HCT116 (cell line): ENCODE measurements around the gene ZDHHC4. TPM values are rescaled to one million over a fixed set of nuclear protein-coding genes. Genes with fewer than 3 reads are reported as not detected.

Experiments used
- ATAC-seq: fragments of 200-7000 bp; cut with Tn5 transposase; 2 replicates; pipeline ENCODE4 v1.9.1; 2020; ENCODE audit warnings: mild to moderate bottlenecking, moderate library complexity
- BruUV-seq: library from RNA; stranded (reverse); fragments of 400-500 nt; replicated peaks from 2 replicates; lab custom pipeline; 2021; lab: Mats Ljungman, UMichigan
- CTCF ChIA-PET: fragments of 300-600 bp; sonication (Branson Sonifier 250); formaldehyde crosslinking; loops from one replicate; lab custom pipeline; 2021; ENCODE audit warnings: antibody characterized with exemption; lab: Charles Lee
- POLR2A ChIA-PET: fragments of 300-600, 350-600 bp; sonication (Branson Sonifier 250); formaldehyde crosslinking; loops from one replicate; lab custom pipeline; 2021; ENCODE audit warnings: antibody characterized with exemption; lab: Charles Lee
- RAD21 ChIA-PET, 2 experiments: fragments of 300-600 bp; sonication (Branson Sonifier 250); formaldehyde crosslinking; loops; one replicate each; lab custom pipeline; 2023; ENCODE audit warnings: low total read pairs in 2 of 2; ENCODE audit not compliant: uncharacterized antibody in 2 of 2, unreplicated experiment in 2 of 2, low non-redundant PET in 1 of 2; lab: Charles Lee
- DNase-seq: peaks from one replicate; pipeline ENCODE4 v3.0.0-alpha.2; 2010; ENCODE audit warnings: low read depth, low spot score
- H2AFZ ChIP-seq: fragments of 200-600 bp; shearing (Covaris generic), sonication (generic); 2 replicates; pipeline ENCODE4 v1.6.1; 2017; ENCODE audit warnings: low read depth, mixed run types, mixed read lengths, antibody characterized with exemption, low read length; ENCODE audit not compliant: poor library complexity, severe bottlenecking
- H3K27ac ChIP-seq: 2 replicates; pipeline ENCODE4 v1.5.1; 2012; ENCODE audit warnings: low read depth, low read length
- H3K27me3 ChIP-seq: fragments of 200-600 bp; sonication (generic); 2 replicates; pipeline ENCODE4 v1.6.1; 2016; ENCODE audit warnings: mixed run types, low read length, mixed read lengths; ENCODE audit not compliant: insufficient read depth
- H3K36me3 ChIP-seq, 2 experiments: fragments of 200-500 bp in 1 of 2; fragments of 200-600 bp in 1 of 2; sonication (Bioruptor generic) in 1 of 2; sonication (generic) in 1 of 2; 2 replicates each; pipeline versions ENCODE4 v1.5.1 to v1.6.1; 2014 to 2016; ENCODE audit warnings: low read length in 2 of 2, inconsistent platforms in 1 of 2, mixed read lengths in 1 of 2, mixed run types in 1 of 2; ENCODE audit not compliant: insufficient read depth in 2 of 2, control insufficient read depth in 1 of 2
- H3K4me1 ChIP-seq, 2 experiments: fragments of 200-600 bp in 1 of 2; sonication (generic) in 1 of 2; 2 replicates each; pipeline versions ENCODE4 v1.5.1 to v1.6.1; 2012 to 2017; ENCODE audit warnings: low read length in 2 of 2, inconsistent platforms in 1 of 2, mild to moderate bottlenecking in 1 of 2, mixed read lengths in 1 of 2, mixed run types in 1 of 2, moderate library complexity in 1 of 2; ENCODE audit not compliant: insufficient read depth in 2 of 2, control insufficient read depth in 1 of 2
- H3K4me2 ChIP-seq: fragments of 200-600 bp; sonication (generic); 2 replicates; pipeline ENCODE4 v1.6.1; 2017; ENCODE audit warnings: mixed run types, low read length, mixed read lengths
- H3K4me3 ChIP-seq, 2 experiments: fragments of 200-600 bp in 1 of 2; sonication (generic) in 1 of 2; replicated peaks in 1 of 2; 2 replicates each; pipeline ENCODE4 v1.5.1; 2011 to 2016; ENCODE audit warnings: low read length in 2 of 2, control low read depth in 1 of 2, low read depth in 1 of 2, mild to moderate bottlenecking in 1 of 2, mixed read lengths in 1 of 2, mixed run types in 1 of 2
- H3K79me2 ChIP-seq: fragments of 200-600 bp; sonication (generic); 2 replicates; pipeline ENCODE4 v1.6.1; 2017; ENCODE audit warnings: mild to moderate bottlenecking, mixed run types, low read length, moderate library complexity, mixed read lengths; ENCODE audit not compliant: insufficient read depth
- H3K9ac ChIP-seq: fragments of 200-600 bp; sonication (generic); 2 replicates; pipeline ENCODE4 v1.6.1; 2016; ENCODE audit warnings: low read length, mixed read lengths
- H3K9me2 ChIP-seq: fragments of 200-600 bp; sonication (generic), shearing (Covaris generic); 2 replicates; pipeline ENCODE4 v1.6.1; 2017; ENCODE audit warnings: mixed run types, mild to moderate bottlenecking, moderate library complexity; ENCODE audit not compliant: insufficient read depth
- H3K9me3 ChIP-seq, 2 experiments: fragments of 200-500 bp in 1 of 2; fragments of 200-600 bp in 1 of 2; sonication (Bioruptor generic) in 1 of 2; sonication (generic) in 1 of 2; 2 replicates each; pipeline ENCODE4 v1.6.1; 2014 to 2017; ENCODE audit warnings: low read length in 2 of 2, mixed read lengths in 2 of 2, inconsistent platforms in 1 of 2, low read depth in 1 of 2, mild to moderate bottlenecking in 1 of 2, mixed run types in 1 of 2, moderate library complexity in 1 of 2; ENCODE audit not compliant: control insufficient read depth in 1 of 2, insufficient read depth in 1 of 2
- H4K20me1 ChIP-seq: fragments of 200-600 bp; sonication (generic), shearing (Covaris generic); 2 replicates; pipeline ENCODE4 v1.6.1; 2017; ENCODE audit warnings: mixed run types, mild to moderate bottlenecking, moderate library complexity; ENCODE audit not compliant: insufficient read depth
- CBX3 ChIP-seq: IDR thresholded peaks from 2 replicates; pipeline ENCODE4 v1.6.1; 2012; ENCODE audit warnings: low read depth
- CEBPB ChIP-seq: IDR thresholded peaks from 2 replicates; pipeline ENCODE4 v1.6.1; 2012; ENCODE audit warnings: low read depth
- EZH2phosphoT487 ChIP-seq: fragments of 200-600 bp; IDR thresholded peaks from 2 replicates; pipeline ENCODE4 v1.6.1; 2018; ENCODE audit warnings: antibody characterized with exemption, borderline replicate concordance
- FOSL1 ChIP-seq: IDR thresholded peaks from 2 replicates; pipeline ENCODE4 v1.6.1; 2012; ENCODE audit warnings: low read depth
- JUND ChIP-seq: IDR thresholded peaks from 2 replicates; pipeline ENCODE4 v1.6.1; 2012
- POLR2A ChIP-seq: IDR thresholded peaks from 2 replicates; pipeline ENCODE4 v1.7.0; 2011; ENCODE audit warnings: borderline replicate concordance; ENCODE audit not compliant: insufficient read depth, insufficient read length; ENCODE audit errors: extremely low read depth
- SRF ChIP-seq: IDR thresholded peaks from 2 replicates; pipeline ENCODE4 v1.6.1; 2012; ENCODE audit warnings: low read depth
- TCF7L2 ChIP-seq: IDR thresholded peaks from 2 replicates; pipeline ENCODE4 v1.7.0; 2011; ENCODE audit warnings: borderline replicate concordance, inconsistent platforms; ENCODE audit not compliant: insufficient read depth, insufficient read length; ENCODE audit errors: extremely low read depth
- ZNF274 ChIP-seq: fragments of 200-500 bp; sonication (Bioruptor generic); IDR thresholded peaks from 2 replicates; pipeline ENCODE4 v1.6.1; 2014; ENCODE audit warnings: mild to moderate bottlenecking, low read depth, low read length, inconsistent platforms
- intact Hi-C: fragments of 100-400 bp; cut with micrococcal nuclease; formaldehyde crosslinking; loops from 2 replicates; pipeline ENCODE4 v1.10.0; 2022
- total RNA-seq: library from RNA; stranded (reverse); gene quantifications from one replicate; pipeline ENCODE4 v1.2.1, GENCODE V29; 2021; ENCODE audit not compliant: unreplicated experiment
- TF ChIP-seq, protein P1 (sequence below), 3 experiments: fragments of 200-600 bp in 1 of 3; sonication (generic) in 1 of 3; IDR thresholded peaks in 2 of 3; conservative IDR thresholded peaks in 1 of 3; 2 replicates each; pipeline ENCODE4 v1.5.1; 2012 to 2017; ENCODE audit warnings: low read depth in 2 of 3, low read length in 2 of 3, antibody characterized with exemption in 1 of 3, borderline replicate concordance in 1 of 3, control low read depth in 1 of 3, mild to moderate bottlenecking in 1 of 3, mixed read lengths in 1 of 3, mixed run types in 1 of 3, moderate library complexity in 1 of 3; ENCODE audit not compliant: insufficient read depth in 1 of 3
- TF ChIP-seq, protein P2 (sequence below): IDR thresholded peaks from 2 replicates; pipeline ENCODE4 v1.6.1; 2011; ENCODE audit warnings: mild to moderate bottlenecking, low read length, moderate library complexity; ENCODE audit not compliant: insufficient replicate concordance; ENCODE audit errors: extremely low read depth

The ZDHHC4 gene
- total RNA-seq, 1 experiment from 2014 or later, result 59.3 TPM

DNA sequence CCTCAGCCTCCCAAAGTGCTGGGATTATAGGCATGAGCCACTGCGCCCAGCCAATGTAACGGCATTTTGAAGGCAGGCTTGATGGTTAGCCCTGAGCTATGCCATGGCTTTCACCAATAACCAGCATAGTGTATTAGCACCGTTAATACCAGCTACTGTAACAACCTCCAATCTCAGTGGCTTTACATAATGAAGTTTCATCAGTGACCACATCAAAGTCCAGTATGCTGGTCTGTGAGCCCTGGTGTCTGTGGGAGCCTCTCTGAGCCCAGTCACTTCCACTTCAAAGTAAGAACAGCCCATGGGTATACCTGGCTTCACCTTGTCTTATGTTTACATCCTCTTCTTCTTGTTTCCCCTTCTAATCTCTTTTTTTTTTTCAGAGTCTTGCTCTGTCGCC lies 11.6 kb upstream of the ZDHHC4 start:
- RAD21 ChIA-PET, result no interaction called here
- no peaks in the 10 kb centered on the region for H3K36me3 ChIP-seq
- DNase-seq, result no peak
- BruUV-seq, result no TSS peak
- no peak overlapping the region for H3K4me2 ChIP-seq
- no peaks in the 10 kb centered on the region for H3K9me2 ChIP-seq
- H3K9ac ChIP-seq, result no peak overlapping the region
- POLR2A ChIA-PET, result no interaction called here
- H2AFZ ChIP-seq, result no peak overlapping the region
- intact Hi-C loops, result no loop called here
- no peak overlapping the region for H3K27ac ChIP-seq
- CTCF ChIA-PET, result no interaction called here
- H3K9me3 ChIP-seq, result no peaks in the 10 kb centered on the region
- TF ChIP-seq POLR2A, result no peak
- TF ChIP-seq, protein P1, sequence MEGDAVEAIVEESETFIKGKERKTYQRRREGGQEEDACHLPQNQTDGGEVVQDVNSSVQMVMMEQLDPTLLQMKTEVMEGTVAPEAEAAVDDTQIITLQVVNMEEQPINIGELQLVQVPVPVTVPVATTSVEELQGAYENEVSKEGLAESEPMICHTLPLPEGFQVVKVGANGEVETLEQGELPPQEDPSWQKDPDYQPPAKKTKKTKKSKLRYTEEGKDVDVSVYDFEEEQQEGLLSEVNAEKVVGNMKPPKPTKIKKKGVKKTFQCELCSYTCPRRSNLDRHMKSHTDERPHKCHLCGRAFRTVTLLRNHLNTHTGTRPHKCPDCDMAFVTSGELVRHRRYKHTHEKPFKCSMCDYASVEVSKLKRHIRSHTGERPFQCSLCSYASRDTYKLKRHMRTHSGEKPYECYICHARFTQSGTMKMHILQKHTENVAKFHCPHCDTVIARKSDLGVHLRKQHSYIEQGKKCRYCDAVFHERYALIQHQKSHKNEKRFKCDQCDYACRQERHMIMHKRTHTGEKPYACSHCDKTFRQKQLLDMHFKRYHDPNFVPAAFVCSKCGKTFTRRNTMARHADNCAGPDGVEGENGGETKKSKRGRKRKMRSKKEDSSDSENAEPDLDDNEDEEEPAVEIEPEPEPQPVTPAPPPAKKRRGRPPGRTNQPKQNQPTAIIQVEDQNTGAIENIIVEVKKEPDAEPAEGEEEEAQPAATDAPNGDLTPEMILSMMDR (IDR thresholded peaks at IDR 0.05 in 2 of 3, conservative IDR thresholded peaks at IDR 0.05 in 1 of 3; ENCODE audit: borderline replicate concordance in 1 of 3, insufficient read depth in 1 of 3, low read depth in 2 of 3, low read length in 2 of 3), result no peak
- no peak for TF ChIP-seq TCF7L2
- TF ChIP-seq SRF, result no peak
- TF ChIP-seq, all 23 proteins: peak for 0
- Histone ChIP-seq H3K4me1 (no peaks in the 10 kb centered on the region), H3K4me3 (no peak overlapping the region), H3K27me3 (no peaks in the 10 kb centered on the region), H3K79me2 (no peaks in the 10 kb centered on the region), H4K20me1 (no peaks in the 10 kb centered on the region)
- ATAC-seq, result no peak

GRCh38 chr7:6567886-6568285 lies 9.4 kb upstream of the ZDHHC4 start:
- H3K9me2 ChIP-seq, result no peaks in the 10 kb centered on the region
- CTCF ChIA-PET, result no interaction called here
- no peak for ATAC-seq
- H3K4me1 ChIP-seq, result no peaks in the 10 kb centered on the region
- no TSS peak for BruUV-seq
- H3K4me3 ChIP-seq, result no peak overlapping the region
- POLR2A ChIA-PET, result no interaction called here
- no peak overlapping the region for H3K4me2 ChIP-seq
- no peaks in the 10 kb centered on the region for H3K27me3 ChIP-seq
- no peak overlapping the region for H3K9ac ChIP-seq
- no peaks in the 10 kb centered on the region for H3K79me2 ChIP-seq
- DNase-seq, result no peak
- no peaks in the 10 kb centered on the region for H3K9me3 ChIP-seq
- H4K20me1 ChIP-seq, result no peaks in the 10 kb centered on the region
- RAD21 ChIA-PET, result no interaction called here
- no peak overlapping the region for H2AFZ ChIP-seq
- H3K36me3 ChIP-seq, result no peaks in the 10 kb centered on the region
- intact Hi-C loops, result no loop called here
- no peak overlapping the region for H3K27ac ChIP-seq
- TF ChIP-seq JUND (no peak), ZNF274 (no peak), CBX3 (no peak), FOSL1 (no peak), POLR2A (no peak), EZH2phosphoT487 (no peak), CEBPB (no peak)
- TF ChIP-seq, protein P1 (IDR thresholded peaks at IDR 0.05 in 2 of 3, conservative IDR thresholded peaks at IDR 0.05 in 1 of 3; ENCODE audit: borderline replicate concordance in 1 of 3, insufficient read depth in 1 of 3, low read depth in 2 of 3, low read length in 2 of 3), result no peak
- TF ChIP-seq, protein P2, sequence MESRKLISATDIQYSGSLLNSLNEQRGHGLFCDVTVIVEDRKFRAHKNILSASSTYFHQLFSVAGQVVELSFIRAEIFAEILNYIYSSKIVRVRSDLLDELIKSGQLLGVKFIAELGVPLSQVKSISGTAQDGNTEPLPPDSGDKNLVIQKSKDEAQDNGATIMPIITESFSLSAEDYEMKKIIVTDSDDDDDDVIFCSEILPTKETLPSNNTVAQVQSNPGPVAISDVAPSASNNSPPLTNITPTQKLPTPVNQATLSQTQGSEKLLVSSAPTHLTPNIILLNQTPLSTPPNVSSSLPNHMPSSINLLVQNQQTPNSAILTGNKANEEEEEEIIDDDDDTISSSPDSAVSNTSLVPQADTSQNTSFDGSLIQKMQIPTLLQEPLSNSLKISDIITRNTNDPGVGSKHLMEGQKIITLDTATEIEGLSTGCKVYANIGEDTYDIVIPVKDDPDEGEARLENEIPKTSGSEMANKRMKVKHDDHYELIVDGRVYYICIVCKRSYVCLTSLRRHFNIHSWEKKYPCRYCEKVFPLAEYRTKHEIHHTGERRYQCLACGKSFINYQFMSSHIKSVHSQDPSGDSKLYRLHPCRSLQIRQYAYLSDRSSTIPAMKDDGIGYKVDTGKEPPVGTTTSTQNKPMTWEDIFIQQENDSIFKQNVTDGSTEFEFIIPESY, result no peak
